ENCODE measurements around the gene LRRC55.

Gene LRRC55

DNA sequence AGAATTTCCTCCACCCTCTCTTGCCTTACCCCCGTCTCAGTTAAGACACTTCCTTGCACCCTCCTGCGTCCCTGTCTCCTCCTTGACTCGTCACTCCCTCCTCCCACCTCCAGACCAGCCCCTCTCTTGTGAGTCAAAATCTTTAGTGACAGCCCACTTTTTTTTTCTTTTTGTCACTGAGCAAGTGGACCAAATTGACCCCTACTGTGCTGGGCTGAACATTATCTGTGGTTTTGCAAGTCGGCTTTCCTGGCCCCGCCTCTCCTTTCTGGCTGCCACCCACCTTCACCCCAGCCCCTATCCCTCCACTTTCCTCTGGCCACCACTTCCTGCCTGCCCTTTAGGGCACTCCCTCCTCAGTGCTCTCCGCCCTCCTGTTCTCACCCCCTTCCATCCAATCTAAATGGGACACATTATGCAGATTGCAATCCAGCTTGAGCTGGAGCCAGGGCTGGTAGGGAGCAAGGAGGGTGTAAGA lies 55.5 kb downstream of the LRRC55 start, which contains the start of gene APLNR:
Gene APLNR, minus strand, starts transcription at position 47 of the 478 bp plus-strand sequence. CDS start 246 bp downstream, outside the sequence.
- no peak for DNase-seq (ENCODE audit: low read depth)

DNA sequence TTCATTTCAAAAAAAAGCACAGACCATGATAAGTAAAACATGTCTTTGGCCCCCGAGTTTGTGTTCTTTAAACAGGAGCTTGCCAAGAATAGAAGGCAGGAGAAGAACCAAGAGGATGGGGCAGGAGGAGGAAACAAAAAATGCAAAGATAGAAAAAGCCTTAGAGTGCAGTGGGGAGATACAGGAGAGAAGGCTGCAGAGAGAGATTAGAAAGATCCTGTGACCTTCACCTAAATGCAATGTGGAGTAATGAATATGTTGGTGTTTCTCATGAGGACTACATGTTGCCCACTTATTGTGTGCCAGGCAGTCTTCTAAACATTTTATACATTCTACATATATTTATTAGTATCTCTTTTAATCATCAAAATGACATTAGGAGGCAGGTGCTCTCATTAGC lies 57.6 kb downstream of the LRRC55 start:
- no peak for DNase-seq (ENCODE audit: low read depth)

DNA sequence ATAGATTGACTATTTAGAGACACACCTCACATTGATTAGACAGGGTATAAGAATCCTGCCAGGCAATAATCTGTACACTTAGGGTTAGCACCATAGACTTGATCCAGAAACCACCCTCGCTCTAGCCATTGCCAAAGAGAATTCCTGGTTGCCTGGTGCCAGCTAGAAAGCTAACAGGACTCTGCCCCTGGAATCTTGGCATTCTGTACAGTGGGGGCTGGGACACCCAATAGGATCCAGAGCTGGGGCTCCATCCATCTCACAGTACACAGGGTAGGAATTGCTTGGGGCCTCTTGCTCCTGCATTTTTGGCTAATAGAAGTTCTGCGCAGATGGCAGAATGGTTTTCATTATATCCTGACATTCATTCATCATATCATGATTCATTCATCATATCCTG lies 58.3 kb downstream of the LRRC55 start:
- no peak for DNase-seq (ENCODE audit: low read depth)

DNA sequence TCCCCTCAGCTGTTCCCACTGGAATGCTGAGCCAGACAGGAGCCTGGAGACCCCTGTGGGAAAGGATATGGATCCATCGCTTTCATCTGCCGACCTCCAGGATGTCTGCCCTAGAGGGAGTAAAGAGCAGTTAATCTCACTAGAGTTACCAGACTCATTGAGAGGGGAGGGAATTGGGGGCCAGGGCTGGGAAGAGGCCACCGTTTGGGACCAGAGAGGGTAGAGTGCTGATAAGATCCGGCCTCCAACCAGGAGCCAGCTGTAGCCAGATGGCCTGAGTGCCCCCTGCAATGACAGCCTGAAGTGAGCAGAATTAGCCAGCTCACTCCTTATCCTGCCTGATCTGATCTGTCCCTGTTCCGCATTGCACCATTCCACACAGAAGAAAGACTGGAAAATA lies 59.0 kb downstream of the LRRC55 start:
- no peak for DNase-seq (ENCODE audit: low read depth)

All from T-helper 22 cell (primary cell).